GM21619 (cell line): Measurements from ENCODE around the gene COQ8A.
"Not testable (repeated sequence)": the region's sequence is repeated elsewhere in the genome, so short reads cannot be mapped to it uniquely, and the experiment has no call there.

Experiments
- ATAC-seq: cut with Tn5 transposase; IDR thresholded peaks from one replicate; pipeline ENCODE4 v1.9.1; 2021; ENCODE audit not compliant: unreplicated experiment

COQ8A gene

DNA sequence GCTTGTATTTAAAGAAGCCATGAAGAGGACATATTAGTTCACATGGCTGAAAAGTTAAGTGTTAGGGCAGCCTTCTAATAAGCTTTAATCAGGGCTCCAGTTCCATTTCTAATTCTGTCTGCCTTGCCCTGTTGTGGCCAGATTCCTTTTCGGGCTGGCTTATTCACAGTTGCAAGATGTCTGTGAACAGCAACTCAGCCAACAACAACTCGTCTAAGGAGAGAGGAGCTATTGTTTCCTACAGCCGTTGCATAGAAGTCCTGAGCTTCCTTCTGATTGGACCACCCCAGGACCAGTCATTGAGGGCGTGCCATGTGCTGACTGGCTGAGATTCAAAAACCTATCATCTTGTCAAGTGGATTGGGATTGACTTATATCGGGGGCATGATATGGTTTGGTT is 18.6 kb upstream of the COQ8A start:
- no peak for ATAC-seq

DNA sequence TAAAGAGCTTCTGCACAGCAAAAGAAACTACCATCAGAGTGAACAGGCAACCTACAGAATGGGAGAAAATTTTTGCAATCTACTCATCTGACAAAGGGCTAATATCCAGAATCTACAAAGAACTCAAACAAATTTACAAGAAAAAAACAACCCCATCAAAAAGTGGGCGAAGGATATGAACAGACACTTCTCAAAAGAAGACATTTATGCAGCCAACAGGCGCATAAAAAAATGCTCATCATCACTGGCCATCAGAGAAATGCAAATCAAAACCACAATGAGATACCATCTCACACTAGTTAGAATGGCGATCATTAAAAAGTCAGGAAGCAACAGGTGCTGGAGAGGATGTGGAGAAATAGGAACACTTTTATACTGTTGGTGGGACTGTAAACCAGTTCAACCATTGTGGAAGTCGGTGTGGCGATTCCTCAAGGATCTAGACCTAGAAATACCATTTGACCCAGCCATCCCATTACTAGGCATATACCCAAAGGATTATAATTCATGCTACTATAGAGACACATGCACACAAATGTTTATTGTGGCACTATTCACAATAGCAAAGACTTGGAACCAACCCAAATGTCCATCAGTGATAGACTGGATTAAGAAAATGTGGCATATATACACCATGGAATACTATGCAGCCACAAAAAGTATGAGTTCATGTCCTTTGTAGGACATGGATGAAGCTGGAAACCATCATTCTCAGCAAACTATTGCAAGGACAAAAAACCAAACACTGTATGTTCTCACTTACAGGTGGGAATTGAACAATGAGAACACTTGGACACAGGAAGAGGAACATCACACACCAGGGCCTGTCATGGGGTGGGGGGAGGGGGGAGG is 10.6 kb upstream of the COQ8A start:
- not testable (repeated sequence) for ATAC-seq

GRCh38 chr1:226934483-226935237 is 5.4 kb upstream of the COQ8A start:
- no peak for ATAC-seq

DNA sequence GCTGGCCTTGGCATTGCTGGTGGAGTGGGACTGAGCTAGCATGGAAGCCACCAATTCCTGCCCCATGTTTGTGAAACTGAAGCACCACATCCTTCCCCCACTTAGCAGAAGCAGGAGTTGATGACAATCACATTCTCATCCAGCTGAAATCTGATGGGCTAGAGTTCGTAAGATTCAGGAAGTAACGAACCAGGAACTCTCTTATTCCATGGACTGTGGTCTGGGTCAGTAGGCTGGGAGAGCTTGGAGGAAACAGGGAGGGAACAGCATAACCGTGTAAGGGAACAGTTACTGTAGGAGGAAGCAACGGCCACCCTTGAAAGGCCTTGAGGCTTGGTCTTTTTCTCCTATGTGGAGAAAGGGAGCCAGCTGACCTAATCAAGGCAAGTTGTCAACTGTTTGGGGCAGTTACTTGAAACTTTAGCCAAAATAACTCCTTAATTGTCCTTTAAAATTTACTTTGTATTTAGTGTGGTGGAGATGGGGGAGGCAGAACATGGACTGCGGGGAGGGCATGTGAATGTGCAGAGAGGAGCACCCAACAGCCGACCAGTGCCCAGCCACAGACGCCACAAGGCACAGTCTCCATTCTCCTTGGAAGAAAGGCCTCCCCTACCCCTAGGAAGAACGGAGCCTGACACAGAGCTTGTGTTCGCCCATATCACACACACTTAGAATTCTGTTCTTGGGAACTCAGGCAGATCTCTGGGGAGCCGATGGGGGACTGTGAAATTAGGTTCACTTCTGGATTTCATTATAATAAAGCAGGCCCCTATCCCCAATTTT is 2.0 kb upstream of the COQ8A start:
- no peak for ATAC-seq

- no peak for ATAC-seq
Measured at GRCh38 chr1:226938903-226939437, 1.1 kb upstream of the COQ8A start.

GRCh38 chr1:226939438-226940028 is 561 bp upstream of the COQ8A start:
- peak; percentile 30 for ATAC-seq

GRCh38 chr1:226940806-226941067 is 643 bp downstream of the COQ8A start:
- ATAC-seq = no peak

- ATAC-seq = no peak
Measured at GRCh38 chr1:226942392-226942791, 2.3 kb downstream of the COQ8A start.

DNA sequence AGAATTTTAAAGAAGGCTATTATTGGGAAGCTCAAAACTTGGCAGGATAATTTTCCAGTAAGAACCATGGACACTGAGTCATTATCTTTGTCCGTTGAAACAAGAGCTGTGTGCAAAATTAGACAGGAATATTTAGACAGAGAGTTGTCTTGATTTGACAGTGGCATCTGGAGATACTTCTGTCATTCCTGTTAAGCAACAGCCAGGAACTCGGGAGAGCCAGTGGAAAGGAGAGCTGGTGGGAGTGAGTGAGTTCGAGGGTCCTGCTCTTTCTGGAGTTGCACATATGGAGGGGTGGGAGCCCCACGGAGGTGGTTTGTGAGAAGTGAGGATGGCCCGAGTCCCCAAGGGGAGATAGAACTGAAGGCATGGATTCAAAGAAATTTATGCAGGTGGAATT is 3.1 kb downstream of the COQ8A start:
- ATAC-seq = no peak

DNA sequence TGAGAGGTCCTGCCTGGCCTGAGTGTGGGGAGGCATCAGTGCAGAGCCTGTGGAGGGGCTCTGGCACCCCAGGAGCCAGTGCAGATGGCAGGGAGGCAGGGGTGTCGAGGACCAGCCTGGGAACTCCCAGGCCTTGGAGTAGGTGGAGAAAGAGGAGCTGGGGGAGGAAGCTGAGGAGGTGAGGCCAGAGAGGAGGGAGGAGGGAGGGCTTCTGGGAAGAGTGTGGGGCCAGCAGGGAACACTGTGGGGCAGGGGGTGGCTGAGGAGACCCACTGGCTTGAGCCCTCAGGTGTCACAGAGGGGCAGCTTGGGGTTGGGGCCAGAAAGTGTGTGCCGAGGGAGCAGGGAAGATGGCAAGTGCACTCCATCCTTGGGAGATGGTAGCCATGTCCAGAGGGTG is 3.8 kb downstream of the COQ8A start:
- ATAC-seq = no peak

- ATAC-seq = no peak
Measured at GRCh38 chr1:226945106-226945857, 5.2 kb downstream of the COQ8A start.

GRCh38 chr1:226945858-226946245 is 5.8 kb downstream of the COQ8A start:
- no peak for ATAC-seq

GRCh38 chr1:226946285-226946684 is 6.2 kb downstream of the COQ8A start:
- no peak for ATAC-seq

DNA sequence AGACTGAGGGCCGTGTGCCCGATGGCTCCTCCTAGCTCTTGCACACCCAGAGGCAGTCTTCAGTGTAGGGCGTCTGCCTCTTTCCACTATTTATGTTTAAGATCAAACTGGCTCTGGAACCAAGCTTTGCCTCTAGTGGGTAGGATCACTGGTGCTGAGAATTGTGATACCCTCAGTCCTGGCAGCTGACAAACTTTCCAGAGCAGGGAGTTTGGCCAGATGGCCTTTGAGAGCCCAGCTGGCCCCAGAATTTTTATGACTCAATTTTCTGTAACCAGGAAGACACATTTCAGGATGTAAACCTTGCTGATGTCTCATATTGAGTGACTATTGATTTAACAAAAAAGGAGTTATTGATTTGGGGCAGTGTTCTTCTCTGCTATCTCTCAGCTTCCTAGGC is 6.7 kb downstream of the COQ8A start:
- ATAC-seq = no peak

DNA sequence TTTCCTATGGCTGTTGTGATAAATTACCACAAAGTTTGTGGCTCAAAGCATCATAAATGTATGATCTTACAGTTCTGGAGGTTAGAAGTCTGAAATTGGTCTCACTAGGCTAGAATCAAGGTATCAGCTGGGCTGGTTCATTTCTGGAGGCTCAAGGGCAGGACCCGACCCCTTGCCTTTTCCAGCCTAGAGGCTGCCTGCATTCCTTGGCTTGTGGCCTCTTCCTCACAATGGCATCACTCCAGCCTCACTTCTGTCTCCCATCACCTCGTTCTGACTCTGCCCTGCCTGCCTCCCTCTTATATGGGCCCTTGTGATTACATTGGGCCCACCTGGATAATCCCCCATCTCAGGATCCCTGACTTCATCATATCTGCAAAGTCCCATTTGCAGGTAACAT is 8.0 kb downstream of the COQ8A start:
- ATAC-seq = no peak

GRCh38 chr1:226948480-226948879 is 8.4 kb downstream of the COQ8A start:
- ATAC-seq = no peak

DNA sequence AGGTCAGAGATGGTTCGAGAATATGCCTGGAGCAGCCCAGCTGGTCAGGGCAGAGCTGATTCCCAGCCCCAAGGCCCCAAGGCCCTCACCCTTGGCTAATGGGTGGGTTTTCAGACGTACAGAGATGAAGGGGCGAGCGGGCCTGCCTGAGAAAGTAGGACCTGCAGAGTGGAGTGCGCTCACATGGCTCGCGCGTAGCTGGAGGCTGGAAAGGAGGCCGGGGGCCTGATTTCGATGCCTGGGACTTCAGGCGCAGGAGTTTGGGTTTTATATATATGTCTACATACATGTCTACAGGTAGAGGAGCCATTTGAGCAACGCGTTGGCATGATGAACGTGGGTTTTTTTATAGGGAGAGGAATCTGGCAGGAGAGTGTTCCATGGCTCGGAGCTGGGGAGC is 8.9 kb downstream of the COQ8A start:
- ATAC-seq = no peak

- ATAC-seq = no peak
Measured at GRCh38 chr1:226949401-226949800, 9.3 kb downstream of the COQ8A start.

- no peak for ATAC-seq
Measured at GRCh38 chr1:226950316-226950715, 10.2 kb downstream of the COQ8A start.

DNA sequence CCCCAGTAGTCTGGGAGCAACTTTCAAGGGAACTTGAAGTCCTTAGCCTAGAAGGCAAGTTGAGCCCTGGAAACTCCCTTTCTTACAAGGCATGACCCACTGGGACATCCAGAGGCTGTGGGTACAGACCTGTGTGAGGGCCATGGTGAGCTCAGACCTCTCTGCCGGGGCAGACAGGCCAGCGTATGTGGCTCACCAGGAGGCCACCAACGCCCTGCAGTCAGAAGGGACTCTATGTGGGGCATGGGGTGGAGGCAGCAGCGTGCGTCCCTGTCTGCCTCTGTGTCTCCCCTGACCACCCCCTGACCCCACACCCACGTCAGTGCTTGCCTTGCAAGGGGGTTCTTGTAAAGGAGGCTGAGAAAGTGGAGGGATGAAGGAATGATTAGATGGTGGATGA is 10.8 kb downstream of the COQ8A start:
- no peak for ATAC-seq
